Testis (tissue), 2 donors: Measurements from ENCODE around the gene NECTIN1.

Experiments
- CTCF ChIP-seq, 3 experiments: fragments of 450-650 bp in 2 of 3; fragments of 200-600 bp in 1 of 3; sonication (generic) in 1 of 3; IDR thresholded peaks; one replicate each; pipeline ENCODE4 v1.5.1; 2016 to 2019; ENCODE audit warnings: antibody characterized with exemption in 3 of 3, mild to moderate bottlenecking in 2 of 3, moderate library complexity in 1 of 3
- POLR2A ChIP-seq: fragments of 450-650 bp; IDR thresholded peaks from one replicate; pipeline ENCODE4 v1.6.1; 2017; ENCODE audit warnings: antibody characterized with exemption, mild to moderate bottlenecking, moderate library complexity

DNA sequence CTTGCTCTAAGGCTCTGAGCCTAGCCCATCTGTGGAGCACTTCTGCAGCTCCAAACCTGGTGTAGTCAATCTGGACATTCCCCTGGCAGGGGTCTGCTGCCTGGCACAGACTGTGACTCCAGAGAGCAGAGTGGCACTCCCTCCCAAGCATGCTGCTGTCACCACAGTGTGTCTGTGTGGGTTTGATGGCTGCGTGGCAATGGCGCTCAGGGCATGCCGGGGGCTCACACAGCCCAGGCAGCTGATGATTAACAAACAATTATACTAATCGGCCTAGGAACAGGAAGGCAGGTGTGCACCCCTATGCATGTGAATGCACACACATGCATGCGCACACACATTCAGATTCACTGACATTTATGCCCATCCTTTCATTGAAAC lies 9.0 kb upstream of the NECTIN1 start:
- TF ChIP-seq CTCF (IDR thresholded peaks at IDR 0.05) (no peak), POLR2A (no peak)
